HepG2 (cell line): ENCODE measurements around the gene TRMT1. TPM values are rescaled to one million over a fixed set of nuclear protein-coding genes. Genes with fewer than 3 reads are reported as not detected.

Experiments
- AGO2 ChIP-seq: fragments of 200-400 bp; formaldehyde crosslinking; optimal IDR thresholded peaks from 2 replicates; pipeline ENCODE3; 2017; ENCODE audit warnings: mild to moderate bottlenecking, low read depth, low read length, moderate library complexity
- ATF2 ChIP-seq: sonication (generic); formaldehyde crosslinking; IDR thresholded peaks from 2 replicates; pipeline ENCODE4 v1.4.0; 2020; ENCODE audit warnings: missing genetic modification reagents
- ATF7 ChIP-seq, 2 experiments: fragments of 450-650 bp in 1 of 2; sonication (generic) in 1 of 2; formaldehyde crosslinking in 1 of 2; IDR thresholded peaks; 2 replicates each; pipeline versions ENCODE4 v1.4.0 to v1.6.1; 2016 to 2020; ENCODE audit warnings: antibody characterized with exemption in 1 of 2, mild to moderate bottlenecking in 1 of 2, missing genetic modification reagents in 1 of 2
- CBX5 ChIP-seq: sonication (generic); formaldehyde crosslinking; IDR thresholded peaks from 2 replicates; pipeline ENCODE4 v1.4.0; 2020; ENCODE audit warnings: missing genetic modification reagents, borderline replicate concordance
- DR1 ChIP-seq: sonication (generic); formaldehyde crosslinking; IDR thresholded peaks from 2 replicates; pipeline ENCODE4 v1.8.0; 2021; ENCODE audit warnings: mild to moderate bottlenecking, missing genetic modification reagents, inconsistent platforms
- EZH2 ChIP-seq: conservative IDR thresholded peaks from 2 replicates; pipeline ENCODE4 v1.6.1; 2012; ENCODE audit warnings: mild to moderate bottlenecking, low read depth, low read length, moderate library complexity
- GTF2F1 ChIP-seq: fragments of 150-350 bp; IDR thresholded peaks from 2 replicates; pipeline ENCODE4 v1.6.1; 2014; ENCODE audit warnings: low read length
- MAX ChIP-seq: IDR thresholded peaks from 2 replicates; pipeline ENCODE4 v1.6.1; 2012; ENCODE audit warnings: inconsistent platforms
- MIXL1 ChIP-seq: IDR thresholded peaks from 2 replicates; pipeline ENCODE4 v1.6.1; 2016
- NFKBIZ ChIP-seq: IDR thresholded peaks from 2 replicates; pipeline ENCODE4 v1.6.1; 2018; ENCODE audit warnings: missing genetic modification reagents, missing compliant biosample characterization
- NFYB ChIP-seq: sonication (generic); formaldehyde crosslinking; IDR thresholded peaks from 2 replicates; pipeline ENCODE4 v1.4.0; 2020; ENCODE audit warnings: missing genetic modification reagents
- PAF1 ChIP-seq: IDR thresholded peaks from 2 replicates; pipeline ENCODE4 v1.6.1; 2016; ENCODE audit warnings: missing genetic modification reagents, missing compliant biosample characterization
- POLR2AphosphoS2 ChIP-seq: IDR thresholded peaks from 2 replicates; pipeline ENCODE4 v1.6.1; 2011; ENCODE audit warnings: low read depth, low read length, improper control_type of control experiment
- POLR2AphosphoS5 ChIP-seq: IDR thresholded peaks from 2 replicates; pipeline ENCODE4 v1.6.1; 2012; ENCODE audit warnings: low read depth, low read length
- PRMT3 ChIP-seq: sonication (generic); formaldehyde crosslinking; IDR thresholded peaks from 2 replicates; pipeline ENCODE4 v1.8.1; 2022; ENCODE audit warnings: low read depth, mild to moderate bottlenecking, moderate library complexity, missing genetic modification reagents, borderline replicate concordance
- SAP130 ChIP-seq: IDR thresholded peaks from 2 replicates; pipeline ENCODE4 v1.6.1; 2016; ENCODE audit warnings: low read depth
- TOPORS ChIP-seq: sonication (generic); formaldehyde crosslinking; IDR thresholded peaks from 2 replicates; pipeline ENCODE4 v1.8.0; 2023; ENCODE audit warnings: mild to moderate bottlenecking, missing genetic modification reagents
- ZBTB10 ChIP-seq: sonication (generic); formaldehyde crosslinking; IDR thresholded peaks from 2 replicates; pipeline ENCODE4 v1.4.0; 2020; ENCODE audit warnings: missing genetic modification reagents, borderline replicate concordance
- ZBTB7A ChIP-seq: sonication (generic); formaldehyde crosslinking; IDR thresholded peaks from 2 replicates; pipeline ENCODE4 v1.8.0; 2022; ENCODE audit warnings: mild to moderate bottlenecking, missing genetic modification reagents
- ZBTB8A ChIP-seq: sonication (generic); formaldehyde crosslinking; IDR thresholded peaks from 2 replicates; pipeline ENCODE4 v1.4.0; 2020; ENCODE audit warnings: mild to moderate bottlenecking, low read depth, missing genetic modification reagents, borderline replicate concordance
- ZC3H13 ChIP-seq: sonication (generic); formaldehyde crosslinking; IDR thresholded peaks from 2 replicates; pipeline ENCODE4 v1.8.1; 2023; ENCODE audit warnings: mild to moderate bottlenecking, missing genetic modification reagents, moderate library complexity
- ZFP1 ChIP-seq: IDR thresholded peaks from 2 replicates; pipeline ENCODE4 v1.6.1; 2016
- ZFYVE20 ChIP-seq: sonication (generic); formaldehyde crosslinking; IDR thresholded peaks from 2 replicates; pipeline ENCODE4 v1.8.0; 2023; ENCODE audit warnings: low read depth, mild to moderate bottlenecking, moderate library complexity, missing genetic modification reagents, borderline replicate concordance
- ZNF12 ChIP-seq: sonication (generic); formaldehyde crosslinking; IDR thresholded peaks from 2 replicates; pipeline ENCODE4 v1.5.0; 2020; ENCODE audit warnings: missing genetic modification reagents
- ZNF354B ChIP-seq: sonication (generic); formaldehyde crosslinking; IDR thresholded peaks from 2 replicates; pipeline ENCODE4 v1.8.0; 2022; ENCODE audit warnings: mild to moderate bottlenecking, missing genetic modification reagents
- ZNF552 ChIP-seq: sonication (generic); formaldehyde crosslinking; IDR thresholded peaks from 2 replicates; pipeline ENCODE4 v1.9.0; 2022; ENCODE audit warnings: missing genetic modification reagents, mild to moderate bottlenecking, borderline replicate concordance
- ZNF605 ChIP-seq: sonication (generic); formaldehyde crosslinking; IDR thresholded peaks from 2 replicates; pipeline ENCODE4 v1.8.0; 2022; ENCODE audit warnings: mild to moderate bottlenecking, missing genetic modification reagents
- ZNF780A ChIP-seq: sonication (generic); formaldehyde crosslinking; IDR thresholded peaks from 2 replicates; pipeline ENCODE4 v1.8.0; 2022; ENCODE audit warnings: mild to moderate bottlenecking, missing genetic modification reagents, moderate library complexity
- polyA plus RNA-seq, 8 experiments: library from polyadenylated mRNA; depleted of rRNA in 3 of 8; stranded (reverse) in 7 of 8; unstranded in 1 of 8; fragments of >200 nt; fragmentation: Illumina TruSeq in 4 of 8; extraction: Trizol in 4 of 8; gene quantifications; 2 replicates each; pipeline versions ENCODE4 v1.2.1 to v1.2.3, GENCODE V29; 2011 to 2016; ENCODE audit warnings: low read depth in 4 of 8, missing spikeins in 1 of 8, mixed read lengths in 1 of 8; ENCODE audit not compliant: insufficient read depth in 1 of 8
- total RNA-seq, 5 experiments: library from RNA; depleted of rRNA; stranded (reverse); fragments of >200 nt; fragmentation: Illumina TruSeq; extraction: Trizol; gene quantifications; 2 replicates each; pipeline ENCODE4 v1.2.3, GENCODE V29; 2016; ENCODE audit warnings: low read depth in 1 of 5

Gene TRMT1
- total and polyA plus RNA-seq, 2 of the 13 experiments (the other 11 are each of a cell fraction or from before 2014, with no cell fraction given) = 35.5 to 44.1 TPM

- TF ChIP-seq SAP130 (CRISPR knock-in tag) (no peak), ZNF780A (CRISPR knock-in tag) (0 out of 2 replicates have a peak, but pooled peaks have one; percentile 4), AGO2 (peak; percentile 93), PRMT3 (CRISPR knock-in tag) (no peak), MIXL1 (CRISPR knock-in tag) (no peak), ZNF552 (CRISPR knock-in tag) (no peak), ZNF354B (CRISPR knock-in tag) (no peak), NFKBIZ (CRISPR knock-in tag) (no peak), ZNF605 (CRISPR knock-in tag) (no peak), PAF1 (no peak), ZNF12 (CRISPR knock-in tag) (no peak), GTF2F1 (no peak), ZBTB8A (no peak), EZH2 (no peak), POLR2AphosphoS5 (0 out of 2 replicates have a peak, but pooled peaks have one; percentile 25), ZFYVE20 (CRISPR knock-in tag) (no peak), ZBTB7A (CRISPR knock-in tag) (no peak), MAX (peak; percentile 27; the same call in 1 of the 2 replicates), ZBTB10 (CRISPR knock-in tag) (no peak), TOPORS (no peak), ATF2 (CRISPR knock-in tag) (no peak), DR1 (CRISPR knock-in tag) (no peak), ZFP1 (CRISPR knock-in tag) (no peak), ZC3H13 (CRISPR knock-in tag) (peak; percentile 32), CBX5 (CRISPR knock-in tag) (no peak), NFYB (CRISPR knock-in tag) (no peak), ATF7 (IDR thresholded peaks at IDR 0.05) (no peak), ATF7 (CRISPR knock-in tag; IDR thresholded peaks at IDR 0.05) (no peak), POLR2AphosphoS2 (no peak)
Measured at GRCh38 chr19:13153569-13154240, 37.2 kb upstream of the TRMT1 start (continued).
